Myometrial cell (primary cell): Measurements from ENCODE around the gene HMGCR. TPM values are rescaled to one million over a fixed set of nuclear protein-coding genes. Genes with fewer than 3 reads are reported as not detected.

ENCODE experiments used
- total RNA-seq: library from RNA; depleted of rRNA; stranded (reverse); fragments of >200 nt; gene quantifications from 2 replicates; pipeline ENCODE4 v1.2.3, GENCODE V29; 2015

HMGCR gene
- total RNA-seq: 132 and 155 TPM in 2 replicates

GRCh38 chr5:75336615-75337336, at the start of gene HMGCR:
HMGCR (plus strand) TSS chr5:75337220; CDS start chr5:75342606, 5,386 bp downstream.

Other genes starting within 250 kb of the HMGCR start
- under 0.01 TPM in 1 of 2 replicates, not detected in the other for gene ANKRD31, start 100.3 kb upstream of the HMGCR start, total RNA-seq
- 7.5 and 11.0 TPM in 2 replicates for gene CERT1, start 174.4 kb downstream of the HMGCR start, total RNA-seq
- 10.4 and 20.7 TPM in 2 replicates for gene POLK, start 174.7 kb downstream of the HMGCR start, total RNA-seq